Measurements from ENCODE around the gene GNB5. TPM values are rescaled to one million over a fixed set of nuclear protein-coding genes. Genes with fewer than 3 reads are reported as not detected.
"Not testable (repeated sequence)": the region's sequence is repeated elsewhere in the genome, so short reads cannot be mapped to it uniquely, and the experiment has no call there.

The GNB5 gene
- total RNA-seq, 1 donor from 2014 or later: 48.6 TPM

GRCh38 chr15:52172869-52173268 is 18.3 kb downstream of the GNB5 start:
- peaks cover 6% of the 10 kb centered on the region for H3K4me1 ChIP-seq
- H3K27ac ChIP-seq: no peak overlapping the region
- DNase-seq (ENCODE audit: extremely low spot score in 2 of 2): no peak

GRCh38 chr15:52171807-52172206 is 19.4 kb downstream of the GNB5 start:
- Histone ChIP-seq H3K27ac (no peak overlapping the region), H3K9me3 (no peaks in the 10 kb centered on the region), H3K4me1 (peaks cover 5% of the 10 kb centered on the region), H3K36me3 (no peaks in the 10 kb centered on the region), H3K4me3 (no peak overlapping the region), H3K27me3 (no peaks in the 10 kb centered on the region)
- no peak for TF ChIP-seq POLR2AphosphoS5 (IDR thresholded peaks at IDR 0.05; ENCODE audit: insufficient read depth in 1 of 2, low read depth in 1 of 2)
- TF ChIP-seq CTCF (IDR thresholded peaks at IDR 0.05): no peak
- no peak for TF ChIP-seq POLR2A (IDR thresholded peaks at IDR 0.05)
- DNase-seq (ENCODE audit: extremely low spot score in 2 of 2): no peak
- intact Hi-C loops (cut with DNase I): no loop called here

More at GRCh38 chr15:52172869-52173268, 18.3 kb downstream of the GNB5 start:
- H3K36me3 ChIP-seq: no peaks in the 10 kb centered on the region
- H3K4me3 ChIP-seq: no peak overlapping the region
- no peaks in the 10 kb centered on the region for H3K27me3 ChIP-seq
- intact Hi-C loops (cut with DNase I): no loop called here
- TF ChIP-seq POLR2AphosphoS5 (IDR thresholded peaks at IDR 0.05; ENCODE audit: insufficient read depth in 1 of 2, low read depth in 1 of 2) (no peak), POLR2A (IDR thresholded peaks at IDR 0.05) (no peak)
- no peaks in the 10 kb centered on the region for H3K9me3 ChIP-seq

- TF ChIP-seq CTCF (IDR thresholded peaks at IDR 0.05) (no peak), POLR2AphosphoS5 (IDR thresholded peaks at IDR 0.05; ENCODE audit: insufficient read depth in 1 of 2, low read depth in 1 of 2) (no peak), POLR2A (IDR thresholded peaks at IDR 0.05) (no peak)
- peaks cover 5% of the 10 kb centered on the region for H3K4me1 ChIP-seq
- no peaks in the 10 kb centered on the region for H3K27me3 ChIP-seq
- H3K36me3 ChIP-seq: no peaks in the 10 kb centered on the region
- no peak overlapping the region for H3K4me3 ChIP-seq
- no peak overlapping the region for H3K27ac ChIP-seq
- DNase-seq (ENCODE audit: extremely low spot score in 2 of 2): no peak
- H3K9me3 ChIP-seq: no peaks in the 10 kb centered on the region
- intact Hi-C loops (cut with DNase I): no loop called here
Observed at GRCh38 chr15:52171386-52171785, 19.8 kb downstream of the GNB5 start.

- H3K36me3 ChIP-seq; H3K9me3 ChIP-seq; H3K4me3 ChIP-seq; intact Hi-C loops (cut with DNase I); DNase-seq (ENCODE audit: extremely low spot score in 2 of 2); H3K27ac ChIP-seq; H3K27me3 ChIP-seq; H3K4me1 ChIP-seq: not testable (repeated sequence)
Observed at GRCh38 chr15:52170199-52170598, 21.0 kb downstream of the GNB5 start.

GRCh38 chr15:52165494-52166131 is 25.6 kb downstream of the GNB5 start:
- H3K27ac ChIP-seq; H3K27me3 ChIP-seq; H3K36me3 ChIP-seq; H3K9me3 ChIP-seq; intact Hi-C loops (cut with DNase I); H3K4me3 ChIP-seq; DNase-seq (ENCODE audit: extremely low spot score in 2 of 2); H3K4me1 ChIP-seq: not testable (repeated sequence)

- peaks cover 0 to 6% of the 10 kb centered on the region in 2 donors for H3K36me3 ChIP-seq
- H3K27me3 ChIP-seq: no peaks in the 10 kb centered on the region
- intact Hi-C loops (cut with DNase I): no loop called here
- H3K9me3 ChIP-seq: no peaks in the 10 kb centered on the region
- H3K4me1 ChIP-seq: no peaks in the 10 kb centered on the region
- H3K4me3 ChIP-seq: no peak overlapping the region
- no peak for DNase-seq (ENCODE audit: extremely low spot score in 2 of 2)
- TF ChIP-seq POLR2AphosphoS5 (IDR thresholded peaks at IDR 0.05; ENCODE audit: insufficient read depth in 1 of 2, low read depth in 1 of 2) (no peak), CTCF (IDR thresholded peaks at IDR 0.05) (no peak), POLR2A (IDR thresholded peaks at IDR 0.05) (no peak)
- H3K27ac ChIP-seq: no peak overlapping the region
Observed at GRCh38 chr15:52164631-52165265, 26.4 kb downstream of the GNB5 start.
